NCI-H128 (cell line): ENCODE results near the gene FOXA2.
"Not testable (repeated sequence)": the region's sequence is repeated elsewhere in the genome, so short reads cannot be mapped to it uniquely, and the experiment has no call there.

ENCODE experiments used
- DNase-seq: peaks from one replicate; lab custom pipeline; 2025; ENCODE audit not compliant: unreplicated experiment; lab: John Stamatoyannopoulos, UW

The FOXA2 gene

DNA sequence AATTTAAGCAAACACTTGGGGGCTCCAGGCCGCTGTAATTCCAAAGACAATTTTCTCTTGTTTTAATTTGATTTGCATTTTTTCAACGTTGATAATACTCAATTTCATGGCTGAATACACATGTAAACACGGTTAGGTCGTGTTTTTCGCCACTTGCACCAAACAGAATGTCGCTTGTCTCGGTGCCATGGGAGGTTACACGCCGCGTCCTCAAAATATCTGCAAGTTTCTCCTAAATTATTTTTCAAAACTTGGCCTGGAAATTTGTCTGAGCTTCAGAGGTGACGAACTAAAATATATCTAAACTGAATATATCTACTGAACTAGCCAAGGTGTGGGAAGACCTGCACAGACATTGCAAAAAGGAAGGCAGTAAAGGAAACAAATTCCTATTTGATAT lies 15.0 kb downstream of the FOXA2 start:
- DNase-seq: no peak

- no peak for DNase-seq
Observed at GRCh38 chr20:22568872-22569344, 15.5 kb downstream of the FOXA2 start.

GRCh38 chr20:22567944-22568871 lies 16.2 kb downstream of the FOXA2 start:
- DNase-seq: no peak

DNA sequence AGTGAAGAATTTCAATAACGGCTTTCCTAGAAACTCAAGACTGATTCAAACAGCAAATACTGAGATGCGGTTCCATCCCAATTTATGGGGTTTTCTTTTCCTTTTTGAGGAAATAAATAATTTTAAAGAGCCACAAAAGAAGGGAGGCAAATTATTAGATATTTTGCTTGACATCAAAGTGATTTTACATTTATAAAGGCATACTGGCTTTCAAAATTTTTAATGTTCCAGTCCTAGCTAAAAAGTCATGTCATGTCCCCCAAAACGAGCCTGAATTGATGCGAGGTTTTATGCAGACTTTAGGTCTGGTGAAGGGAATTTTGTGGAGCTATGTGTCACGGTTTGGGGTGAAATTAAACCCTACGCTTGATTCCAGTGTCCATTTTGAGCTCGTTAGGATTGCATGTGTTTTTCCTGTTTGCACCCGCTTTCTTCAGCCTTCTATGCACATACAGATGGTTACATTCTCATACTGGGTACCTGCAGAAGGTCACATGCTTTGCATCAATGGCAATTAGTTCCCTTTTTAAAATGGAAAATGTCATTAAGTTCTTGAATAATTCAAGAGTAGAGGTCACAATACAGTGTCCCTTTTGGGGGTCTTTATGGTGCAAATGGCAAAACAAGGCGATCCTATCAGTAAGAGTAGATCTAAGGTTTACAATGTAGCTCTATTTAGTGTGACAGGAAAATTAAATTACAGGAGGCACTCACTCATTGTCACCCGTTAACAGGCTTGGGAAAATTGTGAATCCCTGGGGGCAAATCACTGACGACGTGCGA lies 17.3 kb downstream of the FOXA2 start:
- DNase-seq: no peak

DNA sequence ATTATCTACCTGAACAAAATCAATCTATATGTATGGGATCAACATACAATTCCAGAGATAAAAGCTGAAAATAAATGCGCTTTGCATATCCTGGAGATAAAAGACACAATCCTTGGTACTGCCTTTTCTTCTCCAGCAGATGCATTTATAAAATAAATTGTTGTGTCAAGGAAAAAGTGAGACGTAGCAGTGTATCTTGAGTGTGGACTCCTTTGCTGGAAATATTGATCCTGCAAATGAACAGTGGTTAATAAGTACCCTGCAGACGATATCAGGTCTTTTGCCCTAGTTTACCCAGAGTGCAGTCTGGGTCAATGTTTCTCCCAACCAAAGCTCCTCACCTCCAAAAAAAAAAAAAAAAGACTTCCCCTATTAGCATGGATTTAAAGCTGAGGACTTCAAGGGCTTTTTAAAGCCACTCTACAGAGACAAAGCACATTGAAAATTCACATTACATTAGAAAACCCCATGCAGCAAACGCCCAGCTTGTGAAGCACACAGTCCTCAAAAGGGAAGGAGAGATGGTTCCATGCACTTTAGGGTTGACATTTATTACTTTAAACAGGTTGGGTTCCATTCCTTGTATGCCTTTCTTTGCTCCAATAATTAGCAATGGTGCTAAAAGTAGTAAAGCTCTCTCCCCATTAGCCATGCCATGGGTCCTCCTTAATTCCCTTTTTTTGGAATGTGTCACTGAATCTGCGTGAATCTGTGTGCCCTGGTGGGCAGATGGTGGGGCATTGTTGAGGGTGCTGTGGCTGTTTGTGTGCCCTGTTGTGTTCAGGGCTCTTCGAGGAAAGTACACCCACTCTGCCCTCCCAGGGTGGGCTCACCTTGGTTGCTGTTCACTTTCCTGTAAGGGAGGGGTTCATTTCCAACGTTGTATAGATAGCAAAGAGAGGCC lies 21.1 kb downstream of the FOXA2 start:
- DNase-seq: peak; percentile 47

- no peak for DNase-seq
Observed at GRCh38 chr20:22562620-22563019, 21.8 kb downstream of the FOXA2 start.

- DNase-seq: no peak
Observed at GRCh38 chr20:22561965-22562577, 22.3 kb downstream of the FOXA2 start.

- no peak for DNase-seq
Observed at GRCh38 chr20:22560817-22561216, 23.6 kb downstream of the FOXA2 start.

GRCh38 chr20:22559711-22560318 lies 24.6 kb downstream of the FOXA2 start:
- no peak for DNase-seq

DNA sequence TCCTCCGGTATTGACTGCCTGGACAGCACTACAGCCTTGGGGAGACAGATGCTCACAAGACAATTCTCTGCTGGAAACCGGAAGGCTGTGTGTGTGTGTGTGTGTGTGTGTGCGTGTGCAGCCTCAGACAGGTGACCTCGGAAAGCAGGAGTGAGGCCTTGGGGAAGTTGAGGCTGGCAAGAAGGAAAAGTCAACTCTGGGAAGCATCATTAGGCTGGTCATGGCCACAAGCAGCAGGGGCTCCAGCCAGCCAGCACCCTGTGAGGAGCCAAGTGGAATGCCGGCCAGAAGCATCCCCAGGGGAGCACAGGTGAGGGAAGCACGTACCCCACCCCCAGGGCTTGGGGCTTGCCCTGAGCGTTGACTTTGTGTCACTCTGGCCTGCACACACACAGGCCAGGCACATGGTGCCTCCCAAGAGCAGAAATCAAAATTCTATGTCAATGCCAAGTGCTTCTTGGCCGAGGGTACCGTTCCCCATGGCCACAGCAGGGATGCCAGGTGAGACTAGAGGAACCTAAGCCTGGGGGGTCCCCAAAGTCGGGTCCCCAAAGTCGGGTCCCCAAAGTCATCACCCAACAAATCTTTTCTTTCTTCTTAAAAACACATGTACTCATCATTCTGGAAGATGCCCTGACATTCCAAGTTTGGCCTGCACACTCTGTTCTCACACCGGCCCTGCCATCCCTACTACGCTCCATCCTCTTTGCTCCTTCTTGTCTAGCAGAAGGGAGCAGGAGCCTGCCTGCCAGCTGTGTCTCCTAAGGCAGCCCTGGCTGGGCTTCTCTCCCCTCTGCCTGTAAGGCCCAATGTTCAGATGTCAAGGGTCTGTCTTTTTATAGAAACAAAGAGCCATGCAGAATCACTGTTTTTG lies 26.7 kb downstream of the FOXA2 start:
- no peak for DNase-seq

DNA sequence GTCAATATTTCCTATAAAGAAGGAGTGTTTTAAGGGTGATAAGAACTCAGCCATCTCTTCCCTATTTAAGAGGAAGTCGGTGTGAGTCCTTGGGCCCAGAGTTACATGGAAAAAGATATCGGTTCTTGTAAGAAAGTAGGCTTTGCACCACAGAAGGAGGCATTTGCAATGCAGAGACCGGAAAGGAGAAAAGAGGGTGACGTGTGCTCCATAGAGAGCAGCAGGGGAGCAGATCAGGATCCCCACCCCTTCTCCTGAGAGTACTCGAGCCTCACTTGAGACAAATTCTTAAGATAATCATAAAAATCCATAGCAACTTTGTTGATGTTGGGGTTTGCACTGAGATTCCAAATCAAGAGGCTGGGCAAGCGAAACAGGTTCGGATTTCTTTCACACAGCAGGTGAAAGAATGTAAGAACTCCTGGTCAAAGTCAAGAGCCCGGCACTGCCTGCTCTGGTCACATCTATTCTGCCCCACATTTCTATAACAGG lies 27.8 kb downstream of the FOXA2 start:
- DNase-seq: no peak

DNA sequence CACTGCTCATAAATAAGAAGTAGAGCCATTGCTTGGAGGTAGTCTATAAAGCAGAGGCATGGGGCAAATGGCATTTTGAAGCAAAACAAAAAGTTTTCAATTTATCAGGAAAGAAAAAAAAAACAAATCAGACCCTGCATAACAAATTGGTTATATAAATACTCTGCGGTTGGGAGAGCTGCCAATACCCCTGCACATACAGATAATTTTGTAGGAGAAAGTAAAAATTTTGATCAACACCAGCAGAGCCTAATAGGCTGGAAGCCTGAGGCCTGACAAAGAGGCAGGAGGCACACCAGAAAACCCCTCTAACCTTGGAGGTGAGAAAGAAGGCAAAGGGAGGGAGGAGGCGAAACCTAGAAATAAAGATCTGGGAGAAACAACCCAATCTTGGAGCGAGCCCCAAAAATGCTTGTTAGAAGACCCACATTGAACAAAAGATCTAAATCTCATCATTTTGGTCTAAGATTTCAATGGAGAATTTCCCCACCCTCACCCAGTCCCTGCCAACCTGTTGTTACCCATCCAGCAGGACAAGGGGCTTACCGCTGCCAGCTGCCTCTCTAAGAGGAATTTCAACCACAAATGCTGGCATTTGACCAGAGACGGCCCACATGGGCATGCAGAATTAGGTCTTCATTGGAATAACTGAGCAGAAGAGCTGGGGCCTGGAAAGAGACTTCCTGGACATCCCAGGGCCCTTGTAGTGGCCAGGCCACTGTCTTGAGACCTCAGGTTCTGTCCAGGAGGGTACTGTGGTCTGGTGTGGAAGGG lies 28.4 kb downstream of the FOXA2 start:
- DNase-seq: no peak

- no peak for DNase-seq
Observed at GRCh38 chr20:22554391-22554790, 30.0 kb downstream of the FOXA2 start.

GRCh38 chr20:22550514-22550913 lies 33.9 kb downstream of the FOXA2 start:
- not testable (repeated sequence) for DNase-seq

GRCh38 chr20:22548040-22548439 lies 36.3 kb downstream of the FOXA2 start:
- DNase-seq: no peak

GRCh38 chr20:22546344-22546743 lies 38.0 kb downstream of the FOXA2 start:
- no peak for DNase-seq

DNA sequence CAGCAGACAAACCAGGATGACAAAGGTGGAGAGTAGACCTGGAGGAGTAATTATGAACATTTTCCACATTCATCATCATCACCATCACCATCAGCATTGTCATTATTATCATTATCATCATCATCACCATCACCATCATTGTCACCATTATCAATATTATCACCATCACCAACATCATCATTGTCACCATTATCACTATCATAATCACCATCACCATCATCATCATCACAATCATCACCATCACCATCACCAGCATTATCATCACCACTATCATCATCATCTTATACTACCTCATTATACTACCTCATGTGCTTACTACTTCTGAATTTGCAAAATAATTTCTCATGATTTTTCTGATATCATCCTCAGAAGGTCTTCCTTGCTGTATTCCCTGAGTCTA lies 39.3 kb downstream of the FOXA2 start:
- no peak for DNase-seq

GRCh38 chr20:22544462-22544861 lies 39.9 kb downstream of the FOXA2 start:
- no peak for DNase-seq
